ENCODE data around the gene OR51B5.
A peak's percentile ranks its signal among the peaks of the same experiment; 100 is the strongest.
"Not testable (repeated sequence)": the region's sequence is repeated elsewhere in the genome, so short reads cannot be mapped to it uniquely, and the experiment has no call there.

The OR51B5 gene

GRCh38 chr11:5317292-5317691, 26.0 kb downstream of the OR51B5 start:
- no peak overlapping the region for H3K27ac ChIP-seq
- TF ChIP-seq, protein P1, sequence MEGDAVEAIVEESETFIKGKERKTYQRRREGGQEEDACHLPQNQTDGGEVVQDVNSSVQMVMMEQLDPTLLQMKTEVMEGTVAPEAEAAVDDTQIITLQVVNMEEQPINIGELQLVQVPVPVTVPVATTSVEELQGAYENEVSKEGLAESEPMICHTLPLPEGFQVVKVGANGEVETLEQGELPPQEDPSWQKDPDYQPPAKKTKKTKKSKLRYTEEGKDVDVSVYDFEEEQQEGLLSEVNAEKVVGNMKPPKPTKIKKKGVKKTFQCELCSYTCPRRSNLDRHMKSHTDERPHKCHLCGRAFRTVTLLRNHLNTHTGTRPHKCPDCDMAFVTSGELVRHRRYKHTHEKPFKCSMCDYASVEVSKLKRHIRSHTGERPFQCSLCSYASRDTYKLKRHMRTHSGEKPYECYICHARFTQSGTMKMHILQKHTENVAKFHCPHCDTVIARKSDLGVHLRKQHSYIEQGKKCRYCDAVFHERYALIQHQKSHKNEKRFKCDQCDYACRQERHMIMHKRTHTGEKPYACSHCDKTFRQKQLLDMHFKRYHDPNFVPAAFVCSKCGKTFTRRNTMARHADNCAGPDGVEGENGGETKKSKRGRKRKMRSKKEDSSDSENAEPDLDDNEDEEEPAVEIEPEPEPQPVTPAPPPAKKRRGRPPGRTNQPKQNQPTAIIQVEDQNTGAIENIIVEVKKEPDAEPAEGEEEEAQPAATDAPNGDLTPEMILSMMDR (conservative IDR thresholded peaks at IDR 0.05) = peak; percentile 17
- no peak for TF ChIP-seq ZFX (IDR thresholded peaks at IDR 0.05)

DNA sequence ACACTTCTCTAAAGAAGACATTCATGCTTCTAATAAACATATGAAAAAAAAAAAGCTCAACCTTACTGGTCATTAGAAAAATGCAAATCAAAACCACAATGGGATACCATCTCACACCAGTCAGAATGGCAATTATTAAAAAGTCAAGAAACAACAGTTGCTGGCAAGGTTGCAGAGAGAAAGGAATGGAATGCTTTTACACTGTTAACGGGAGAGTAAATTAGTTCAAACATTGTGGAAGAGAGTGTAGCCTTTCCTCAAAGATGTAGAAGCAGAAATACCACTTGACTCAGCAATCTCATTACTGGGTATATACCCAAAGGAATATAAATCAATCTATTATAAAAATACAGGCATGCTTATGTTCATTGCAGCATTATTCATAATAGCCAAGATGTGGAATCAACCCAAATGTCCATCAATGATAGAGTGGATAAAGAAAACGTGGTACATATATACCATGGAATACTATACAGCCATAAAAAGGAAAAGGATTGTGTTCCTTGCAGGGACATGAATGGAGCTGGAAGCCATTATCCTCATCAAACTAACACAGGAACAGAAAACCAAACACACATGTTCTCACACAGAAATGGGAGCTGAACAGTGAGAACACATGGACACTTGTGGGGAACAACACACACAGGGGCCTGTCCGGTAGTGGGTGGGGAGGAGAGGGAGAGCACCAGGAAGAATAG, 29.8 kb downstream of the OR51B5 start:
- not testable (repeated sequence) for H3K27ac ChIP-seq

DNA sequence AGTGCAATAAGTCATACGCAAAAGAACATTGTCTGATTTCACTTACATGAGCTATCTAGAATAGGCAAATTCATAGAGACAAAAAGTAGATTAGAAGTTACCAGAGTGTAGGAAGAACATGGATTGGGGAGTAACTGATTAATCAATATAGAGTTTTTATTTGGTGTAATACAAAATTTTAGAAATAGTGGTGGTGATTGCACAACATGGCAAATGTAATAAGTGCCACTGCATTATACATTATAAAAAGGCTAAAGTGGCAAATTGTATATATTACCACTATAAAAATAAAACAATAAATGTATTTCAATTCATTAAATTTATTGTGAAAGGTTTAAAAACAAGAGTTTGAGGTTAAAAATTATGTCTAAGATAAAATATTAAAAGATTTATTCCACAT, 32.9 kb downstream of the OR51B5 start:
- no peak for TF ChIP-seq ZFX (IDR thresholded peaks at IDR 0.05)
- TF ChIP-seq, protein P1 (conservative IDR thresholded peaks at IDR 0.05) = no peak
- H3K27ac ChIP-seq = no peak overlapping the region

- H3K27ac ChIP-seq = no peak overlapping the region
- TF ChIP-seq ZFX (IDR thresholded peaks at IDR 0.05) = no peak
- TF ChIP-seq, protein P1 (conservative IDR thresholded peaks at IDR 0.05) = no peak
Observed at GRCh38 chr11:5307256-5308019, 35.9 kb downstream of the OR51B5 start.

DNA sequence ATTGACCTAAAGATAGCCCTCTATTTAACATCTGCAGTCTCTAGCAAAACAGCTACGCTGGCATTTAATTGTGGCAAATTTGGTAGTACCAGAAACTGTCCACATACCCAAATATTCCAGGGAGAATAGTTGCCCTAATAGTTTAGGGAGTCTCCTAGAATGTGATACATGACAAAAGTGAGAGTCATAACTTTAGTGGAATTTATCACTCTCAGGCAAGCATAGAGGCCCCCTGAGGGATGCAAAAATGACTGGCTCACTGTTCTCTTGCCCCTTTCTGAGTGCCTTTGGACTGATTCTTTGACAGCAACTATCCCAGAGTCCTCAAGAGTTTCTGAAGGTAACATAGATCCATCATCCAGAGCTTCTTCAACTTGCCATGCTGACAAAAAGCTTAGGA, 39.3 kb downstream of the OR51B5 start:
- TF ChIP-seq ZFX (IDR thresholded peaks at IDR 0.05) = no peak
- TF ChIP-seq, protein P1 (conservative IDR thresholded peaks at IDR 0.05) = no peak
- no peak overlapping the region for H3K27ac ChIP-seq

GRCh38 chr11:5303626-5304025, 39.7 kb downstream of the OR51B5 start:
- H3K27ac ChIP-seq = no peak overlapping the region
- TF ChIP-seq, protein P1 (conservative IDR thresholded peaks at IDR 0.05) = no peak
- TF ChIP-seq ZFX (IDR thresholded peaks at IDR 0.05) = no peak

- TF ChIP-seq ZFX (IDR thresholded peaks at IDR 0.05) = no peak
- TF ChIP-seq, protein P1 (conservative IDR thresholded peaks at IDR 0.05) = no peak
- no peak within 1 kb of the TSS for H3K27ac ChIP-seq
Observed at GRCh38 chr11:5301846-5302245, 41.5 kb downstream of the OR51B5 start, which contains the start of gene OR51B4. OR51B4 (minus strand) TSS chr11:5301946; CDS start chr11:5301946, 0 bp downstream.

Data from C4-2B (cell line).